HS-27A (cell line): ENCODE results near the gene CRYBA2.

Experiments used
- DNase-seq: peaks from one replicate; pipeline ENCODE4 v3.0.0-alpha.2; 2012; ENCODE audit warnings: low read depth, missing footprints

Gene CRYBA2

DNA sequence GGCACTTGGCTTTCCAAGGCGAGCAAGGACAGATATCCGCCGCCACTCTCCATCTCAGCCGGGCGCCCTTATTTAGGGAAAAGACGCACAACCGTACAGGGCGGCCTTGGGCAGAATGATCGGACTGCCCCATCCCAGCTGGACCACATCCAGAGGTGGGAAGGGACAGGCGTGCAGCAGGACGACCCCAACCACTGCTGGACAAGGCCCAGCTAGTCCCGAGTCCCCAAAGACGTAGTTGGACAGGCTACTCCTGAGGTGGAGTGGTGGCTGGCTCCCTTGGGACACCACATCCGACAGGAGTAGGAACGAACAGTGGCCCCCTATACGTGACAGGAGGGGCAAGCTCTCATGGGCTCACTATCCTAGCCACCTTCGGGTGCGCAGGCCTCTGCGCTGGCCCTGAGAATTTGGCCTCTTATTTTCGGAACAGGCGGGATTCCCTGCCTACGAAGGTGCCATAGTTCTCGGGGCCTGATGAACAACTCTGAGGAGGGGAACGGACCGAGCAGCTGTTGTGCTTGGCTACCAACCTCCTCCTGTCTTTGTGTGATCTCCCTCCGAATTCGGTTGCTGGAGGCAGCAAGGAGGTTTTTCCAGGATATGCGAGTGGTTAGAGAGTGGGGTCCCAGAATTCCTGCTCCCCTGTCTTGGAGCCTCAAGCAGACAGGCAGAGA, 10.5 kb downstream of the CRYBA2 start:
- DNase-seq = no peak

DNA sequence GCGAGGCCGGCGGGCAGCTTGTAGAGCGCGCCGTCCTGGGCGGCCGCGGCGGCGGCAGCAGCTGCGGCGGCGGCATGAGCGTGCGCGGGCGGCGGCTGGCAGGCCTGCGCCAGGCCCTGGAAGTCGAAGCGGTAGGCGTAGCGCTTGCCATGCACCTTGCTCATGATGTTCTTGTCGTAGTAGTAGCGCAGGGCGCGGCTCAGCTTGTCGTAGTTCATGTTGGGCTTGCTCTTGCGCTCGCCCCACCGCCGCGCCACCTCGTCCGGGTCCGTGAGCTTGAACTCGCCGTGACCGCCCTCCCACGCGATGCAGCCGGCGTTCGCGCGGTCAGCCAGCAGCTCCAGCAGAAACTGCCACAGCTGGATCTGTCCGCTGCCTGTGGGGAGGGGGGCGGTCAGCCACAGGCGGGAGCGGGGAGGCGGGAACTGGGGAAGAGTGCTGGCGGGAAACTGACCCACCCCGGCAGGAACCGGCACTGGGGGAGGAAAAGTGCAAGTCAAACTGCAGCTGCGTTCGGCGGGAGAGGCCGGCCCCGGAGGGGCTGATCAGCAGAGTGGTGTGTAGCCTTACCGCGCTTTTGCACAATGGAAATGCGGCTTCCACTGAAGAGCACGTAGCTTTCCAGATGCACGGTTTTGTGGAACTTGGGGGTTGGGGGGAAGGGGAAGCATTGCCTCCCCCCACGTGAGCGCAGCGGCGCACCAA, 11.2 kb downstream of the CRYBA2 start:
- DNase-seq = no peak

GRCh38 chr2:218981390-218981880, 11.8 kb downstream of the CRYBA2 start:
- DNase-seq = no peak

DNA sequence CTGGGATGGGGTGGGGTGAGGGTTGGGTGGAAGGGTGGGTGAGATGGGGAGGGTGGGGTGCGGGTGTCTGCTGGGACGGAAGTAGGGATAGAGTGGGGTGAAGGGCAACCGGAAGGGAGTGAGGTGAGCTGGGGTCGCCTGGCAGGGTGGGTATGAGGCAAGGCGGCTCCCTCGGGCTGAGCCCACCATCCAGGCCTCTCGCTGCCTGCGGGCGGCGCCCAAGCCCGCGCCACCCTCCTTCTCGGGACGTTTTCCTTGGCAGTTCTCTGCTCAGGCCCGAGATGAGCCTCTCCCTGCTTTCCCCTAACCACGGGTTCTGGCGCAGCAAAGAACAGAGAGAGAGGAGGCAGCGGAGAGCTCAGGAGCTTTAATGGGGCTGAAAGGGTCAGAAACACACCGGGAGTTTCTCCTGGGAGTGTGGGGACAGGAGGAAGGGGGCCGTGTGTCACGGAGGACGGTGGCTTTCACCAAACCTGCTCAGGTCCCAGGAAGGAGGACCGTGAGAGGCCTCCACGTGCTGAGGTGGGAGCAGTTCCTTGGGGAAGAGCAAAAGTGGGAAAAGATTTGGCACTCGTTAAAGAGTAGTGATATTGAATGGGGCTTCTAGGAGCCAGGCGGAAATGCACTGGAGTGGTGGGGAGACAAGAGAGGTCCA, 12.4 kb downstream of the CRYBA2 start:
- no peak for DNase-seq

- no peak for DNase-seq
These were observed 13.1 kb downstream of the CRYBA2 start for GRCh38 chr2:218979846-218980734.

- no peak for DNase-seq
These were observed 18.0 kb downstream of the CRYBA2 start for GRCh38 chr2:218975060-218975777.

DNA sequence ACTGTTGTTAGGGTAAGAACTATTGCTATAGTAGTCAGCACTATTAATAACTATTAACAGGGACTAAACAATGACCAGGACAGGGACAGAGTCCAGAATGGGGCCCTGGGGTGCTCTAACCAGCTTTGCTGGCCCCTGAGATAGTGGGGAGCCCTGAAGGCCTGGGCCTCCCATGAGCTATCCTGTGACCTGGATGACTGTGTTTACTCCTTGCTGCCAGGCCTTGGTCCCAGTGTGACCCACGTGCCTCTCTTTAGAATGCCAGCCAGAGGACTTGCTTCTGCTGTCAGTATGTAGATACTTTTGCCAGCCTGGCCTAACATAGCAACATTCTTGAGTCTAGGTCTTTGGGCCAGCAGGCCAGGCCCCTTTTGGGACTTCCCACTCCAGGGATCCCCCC, 22.3 kb downstream of the CRYBA2 start:
- DNase-seq = no peak

DNA sequence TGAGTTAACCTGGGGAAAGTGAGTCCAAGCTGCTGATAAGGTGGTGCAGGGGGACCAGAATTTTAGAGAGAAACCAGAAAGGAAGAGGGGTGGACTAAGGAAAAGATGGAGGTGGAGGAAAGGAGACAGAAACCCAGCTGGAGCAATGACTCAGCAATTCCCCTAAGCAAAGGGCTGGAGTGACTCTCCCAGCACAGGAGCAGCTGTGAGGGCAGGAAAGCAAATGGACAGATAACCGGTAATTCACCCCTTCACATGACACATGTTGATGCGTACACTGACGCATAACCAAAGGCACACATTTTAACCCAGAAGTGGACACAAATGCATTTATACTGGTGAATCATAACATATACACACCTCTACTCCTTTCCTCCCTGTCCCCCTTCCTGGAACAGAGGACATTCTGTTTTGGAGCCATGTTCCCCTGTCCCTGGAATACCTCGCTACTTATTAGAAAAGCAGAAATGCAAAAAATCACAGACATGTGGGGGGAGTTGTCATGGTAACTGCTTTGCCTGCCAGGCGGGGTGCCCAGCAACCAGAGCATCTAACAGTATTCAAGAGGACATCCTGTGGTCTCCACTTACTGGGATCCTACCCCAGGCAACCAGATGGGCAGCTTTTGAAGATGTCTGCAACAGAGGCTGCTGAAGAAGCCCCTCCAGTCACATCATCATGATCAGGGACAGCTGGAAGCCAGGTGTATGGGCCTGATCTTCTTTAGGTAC, 29.0 kb downstream of the CRYBA2 start:
- DNase-seq = no peak

DNA sequence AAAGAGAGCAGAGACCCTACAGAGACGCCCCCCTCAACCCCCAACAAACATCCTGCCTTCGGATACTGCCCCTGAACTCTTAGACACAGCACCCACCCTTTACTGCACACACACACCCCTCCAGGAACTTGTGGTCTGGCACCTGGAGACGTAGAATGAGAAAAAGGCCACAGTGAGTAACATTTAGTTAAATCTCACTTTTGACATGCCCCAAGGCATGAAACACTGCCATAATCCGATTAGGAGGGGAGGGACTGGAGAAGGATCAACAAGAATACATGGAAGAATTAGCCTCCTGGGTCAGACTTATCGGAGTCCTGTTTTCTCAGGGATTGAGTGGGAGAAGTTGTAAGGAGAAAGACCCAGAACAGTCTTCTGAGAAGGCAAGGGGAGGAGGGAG, 29.6 kb downstream of the CRYBA2 start:
- DNase-seq = no peak

DNA sequence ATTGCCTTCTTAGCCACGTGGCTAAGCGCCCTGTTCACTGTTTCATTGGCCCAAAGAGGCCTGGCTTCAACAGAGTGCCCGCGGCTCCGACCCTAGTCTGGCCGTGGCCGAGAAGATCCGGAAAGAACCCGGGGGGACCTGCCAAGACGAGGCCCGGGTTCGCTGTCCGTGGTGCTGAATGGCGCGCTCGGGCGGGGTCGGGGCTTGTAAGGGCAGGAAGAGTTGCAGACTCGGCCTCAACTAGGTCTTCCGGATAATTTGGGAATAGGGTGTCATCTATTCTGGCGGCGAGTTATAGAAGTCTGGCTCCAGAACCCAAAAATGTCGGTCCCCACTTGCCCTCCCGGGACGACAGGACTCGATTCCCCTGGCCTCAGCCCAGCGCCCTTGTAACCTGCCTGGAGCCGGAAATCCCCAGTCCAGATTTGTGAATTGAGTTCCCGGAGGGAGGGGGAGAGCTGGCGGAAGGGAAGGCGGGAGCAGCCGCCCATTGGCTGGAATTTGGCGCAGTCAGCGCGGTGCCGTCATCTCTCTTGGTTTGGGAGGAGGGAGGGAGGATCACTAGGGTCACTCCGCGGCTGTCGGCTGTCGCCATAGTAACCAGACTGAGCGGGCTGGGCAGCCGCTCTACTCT, 30.2 kb downstream of the CRYBA2 start:
- DNase-seq = no peak

GRCh38 chr2:218961651-218962570, 31.3 kb downstream of the CRYBA2 start:
- no peak for DNase-seq

DNA sequence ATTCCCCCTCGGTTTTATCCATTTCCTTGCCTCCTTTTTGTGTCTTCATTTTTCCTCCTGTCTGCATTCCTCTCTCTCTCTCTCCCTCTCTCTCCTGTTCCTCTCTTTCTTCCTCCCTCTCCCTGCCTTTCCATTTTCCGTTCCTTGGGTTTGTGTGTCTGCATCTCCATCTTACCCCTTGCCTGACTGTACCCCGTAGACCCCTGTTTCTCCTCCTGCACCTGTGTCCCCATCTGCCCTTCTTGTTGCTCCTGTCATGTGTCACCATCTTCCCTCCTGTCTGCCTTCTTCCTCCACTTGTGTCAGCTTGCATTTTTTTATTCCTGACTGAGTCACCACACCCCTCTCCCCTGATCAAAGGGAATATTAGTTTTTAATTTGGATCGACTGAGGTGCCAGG, 32.0 kb downstream of the CRYBA2 start:
- no peak for DNase-seq

DNA sequence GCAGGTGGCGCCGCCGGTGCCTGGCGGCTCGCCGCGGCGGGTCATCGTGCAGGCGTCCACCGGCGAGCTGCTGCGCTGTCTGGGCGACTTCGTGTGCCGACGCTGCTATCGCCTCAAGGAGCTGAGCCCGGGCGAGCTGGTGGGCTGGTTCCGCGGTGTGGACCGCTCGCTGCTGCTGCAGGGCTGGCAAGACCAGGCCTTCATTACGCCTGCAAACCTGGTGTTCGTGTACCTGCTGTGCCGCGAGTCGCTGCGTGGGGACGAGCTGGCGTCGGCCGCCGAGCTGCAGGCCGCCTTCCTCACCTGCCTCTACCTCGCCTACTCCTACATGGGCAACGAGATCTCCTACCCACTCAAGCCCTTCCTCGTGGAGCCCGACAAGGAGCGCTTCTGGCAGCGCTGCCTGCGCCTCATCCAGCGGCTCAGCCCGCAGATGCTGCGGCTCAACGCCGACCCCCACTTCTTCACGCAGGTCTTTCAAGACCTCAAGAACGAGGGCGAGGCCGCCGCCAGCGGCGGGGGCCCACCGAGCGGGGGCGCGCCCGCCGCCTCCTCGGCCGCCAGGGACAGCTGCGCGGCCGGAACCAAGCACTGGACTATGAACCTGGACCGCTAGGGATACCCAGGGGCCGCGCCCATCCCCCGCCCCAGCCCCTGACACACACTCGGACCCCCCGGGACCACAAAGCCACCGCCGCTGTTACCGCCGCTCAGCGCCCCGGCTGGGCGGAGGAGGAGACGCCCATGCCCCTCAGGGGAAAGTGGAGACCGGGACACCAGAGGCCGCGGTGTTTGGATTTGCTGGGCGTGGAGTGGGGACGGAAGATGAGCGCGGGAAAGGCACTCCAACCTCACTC, 32.7 kb downstream of the CRYBA2 start:
- DNase-seq = no peak

GRCh38 chr2:218959761-218960308, 33.4 kb downstream of the CRYBA2 start:
- no peak for DNase-seq

DNA sequence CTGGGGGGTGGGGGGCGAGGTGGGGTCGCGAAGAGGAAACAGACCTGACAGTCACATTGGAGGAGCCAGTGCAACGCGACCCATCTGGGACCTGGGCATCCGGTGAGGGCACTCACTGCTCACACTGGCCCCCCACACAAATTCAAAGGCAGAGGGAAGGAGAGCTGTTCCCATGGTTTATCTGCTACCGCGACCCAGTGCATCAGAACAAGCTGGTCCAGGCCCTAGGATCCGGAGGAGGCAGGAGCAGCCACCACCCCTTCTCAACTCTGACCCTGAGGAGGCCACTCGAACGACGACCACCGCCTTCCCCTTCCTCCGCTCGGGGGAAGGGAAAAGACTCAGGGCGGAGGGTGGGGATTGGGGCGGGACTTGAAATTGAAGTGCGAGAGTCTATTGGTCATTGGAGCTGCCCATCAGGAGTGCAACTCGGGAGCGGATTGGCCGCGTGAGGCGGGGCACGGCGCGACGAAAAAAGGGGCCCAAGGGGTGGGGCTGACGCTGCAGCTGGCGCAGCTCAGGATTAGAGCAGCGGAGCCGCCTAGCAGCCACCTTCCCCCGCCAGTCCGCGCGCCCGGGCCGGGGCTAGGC, 34.0 kb downstream of the CRYBA2 start, which contains the start of gene CDK5R2:
CDK5R2 (plus strand) TSS at position 526 of the 591 bp plus-strand sequence. CDS start 155 bp downstream, outside the sequence.
- peak; percentile 27 for DNase-seq

DNA sequence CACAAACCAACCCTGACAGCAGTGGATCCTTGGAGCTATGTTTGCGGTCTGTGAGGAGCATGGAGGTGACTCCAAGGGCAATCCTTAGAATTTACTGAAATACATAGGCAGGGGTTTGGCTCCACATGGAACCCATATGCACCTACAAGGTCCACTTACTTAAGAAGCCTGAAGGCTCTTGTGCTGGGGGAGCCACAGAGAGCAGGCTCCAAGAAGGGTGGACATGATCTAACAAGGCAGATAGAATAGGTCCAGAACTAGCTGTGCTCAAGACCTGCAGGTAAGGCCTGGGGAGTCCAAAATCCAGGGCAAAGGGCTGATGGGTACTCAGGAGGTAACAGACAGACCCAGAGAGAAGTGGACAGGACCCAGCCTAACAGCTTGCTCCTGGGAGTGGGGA, 34.9 kb downstream of the CRYBA2 start:
- DNase-seq = no peak

- no peak for DNase-seq
These were observed 35.6 kb downstream of the CRYBA2 start for GRCh38 chr2:218957671-218958070.
